ENCODE results near the gene SHISA4.
"Not testable (repeated sequence)": the region's sequence is repeated elsewhere in the genome, so short reads cannot be mapped to it uniquely, and the experiment has no call there.

The SHISA4 gene

GRCh38 chr1:201856722-201857121, 32.0 kb upstream of the SHISA4 start:
- H3K36me3 ChIP-seq (ENCODE audit: insufficient read depth, low read length): peaks cover 95% of the 10 kb centered on the region
- H3K4me1 ChIP-seq (ENCODE audit: insufficient read depth, low read length); H3K27me3 ChIP-seq (ENCODE audit: insufficient read depth, low read length); H2AFZ ChIP-seq (ENCODE audit: low read depth, low read length); H3K9me3 ChIP-seq (ENCODE audit: low read length); H3K4me3 ChIP-seq (ENCODE audit: low read length): not testable (repeated sequence)

DNA sequence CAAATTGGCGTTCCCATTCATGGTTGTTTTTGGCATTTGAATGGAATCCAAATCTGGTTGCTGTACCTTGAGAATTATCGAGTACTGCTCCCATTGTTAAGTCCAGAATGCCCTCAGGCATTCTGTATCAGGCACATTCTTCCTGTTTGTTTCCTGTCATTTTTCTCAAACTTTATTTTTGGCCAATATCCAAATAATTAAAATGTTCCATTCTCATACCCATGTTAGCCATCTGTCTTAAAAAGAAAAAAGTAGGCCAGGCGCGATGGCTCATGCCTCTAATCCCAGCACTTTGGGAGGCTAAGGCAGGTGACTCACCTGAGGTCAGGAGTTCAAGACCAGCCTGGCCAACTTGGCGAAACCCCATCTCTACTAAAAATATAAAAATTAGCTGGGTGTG, 29.3 kb upstream of the SHISA4 start:
- H3K4me1 ChIP-seq (ENCODE audit: insufficient read depth, low read length): no peaks in the 10 kb centered on the region
- H3K36me3 ChIP-seq (ENCODE audit: insufficient read depth, low read length): peaks cover 92% of the 10 kb centered on the region

DNA sequence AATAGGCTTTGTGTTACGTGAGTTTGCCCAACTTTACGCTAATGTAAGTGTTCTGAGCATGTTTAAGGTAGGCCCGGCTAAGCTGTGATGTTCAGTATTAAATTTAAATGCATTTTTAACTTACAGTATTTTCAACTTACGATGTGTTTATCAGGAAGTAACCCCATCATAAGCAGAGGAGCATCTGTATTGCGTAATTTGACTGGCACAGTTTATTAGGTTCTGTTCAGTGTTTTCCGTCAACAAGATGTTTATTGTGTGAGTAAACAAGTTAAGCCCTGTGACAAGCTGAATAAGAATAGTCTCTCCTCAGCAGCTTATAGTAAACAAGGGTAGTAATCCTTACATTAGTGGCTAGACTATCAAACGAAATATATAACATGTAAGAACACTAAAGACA, 27.2 kb upstream of the SHISA4 start:
- Histone ChIP-seq H3K4me1 (ENCODE audit: insufficient read depth, low read length) (no peaks in the 10 kb centered on the region), H3K27me3 (ENCODE audit: insufficient read depth, low read length) (no peaks in the 10 kb centered on the region), H3K36me3 (ENCODE audit: insufficient read depth, low read length) (peaks cover 86% of the 10 kb centered on the region), H3K9me3 (ENCODE audit: low read length) (no peaks in the 10 kb centered on the region), H2AFZ (ENCODE audit: low read depth, low read length) (no peak overlapping the region), H3K4me3 (ENCODE audit: low read length) (no peak overlapping the region)

More for the DNA sequence above, 29.3 kb upstream of the SHISA4 start:
- no peaks in the 10 kb centered on the region for H3K27me3 ChIP-seq (ENCODE audit: insufficient read depth, low read length)
- no peak overlapping the region for H2AFZ ChIP-seq (ENCODE audit: low read depth, low read length)
- no peaks in the 10 kb centered on the region for H3K9me3 ChIP-seq (ENCODE audit: low read length)
- no peak overlapping the region for H3K4me3 ChIP-seq (ENCODE audit: low read length)

DNA sequence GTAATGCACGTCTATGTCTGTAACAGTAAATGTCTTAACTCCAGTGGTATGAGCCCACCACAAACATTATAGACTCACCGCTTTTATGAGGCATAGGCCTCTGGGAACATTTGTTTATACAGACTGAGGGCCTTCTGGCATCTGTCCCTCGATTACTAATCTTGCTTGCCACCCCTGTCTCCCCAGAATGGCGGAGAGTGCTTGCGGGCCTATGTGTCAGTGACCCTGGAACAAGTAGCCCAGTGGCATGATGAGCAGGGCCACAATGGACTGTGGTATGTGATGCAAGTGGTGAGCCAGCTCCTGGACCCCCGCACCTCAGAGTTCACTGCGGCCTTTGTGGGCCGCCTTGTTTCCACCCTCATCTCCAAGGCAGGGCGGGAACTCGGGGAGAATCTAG, 18.3 kb upstream of the SHISA4 start:
- Histone ChIP-seq H3K9me3 (ENCODE audit: low read length) (no peaks in the 10 kb centered on the region), H3K4me3 (ENCODE audit: low read length) (no peak overlapping the region), H3K27me3 (ENCODE audit: insufficient read depth, low read length) (no peaks in the 10 kb centered on the region), H2AFZ (ENCODE audit: low read depth, low read length) (no peak overlapping the region), H3K36me3 (ENCODE audit: insufficient read depth, low read length) (peaks cover 88% of the 10 kb centered on the region), H3K4me1 (ENCODE audit: insufficient read depth, low read length) (no peaks in the 10 kb centered on the region)

GRCh38 chr1:201874672-201875071, 14.0 kb upstream of the SHISA4 start:
- H3K4me1 ChIP-seq (ENCODE audit: insufficient read depth, low read length): peaks cover 4% of the 10 kb centered on the region
- no peak overlapping the region for H3K4me3 ChIP-seq (ENCODE audit: low read length)
- no peaks in the 10 kb centered on the region for H3K27me3 ChIP-seq (ENCODE audit: insufficient read depth, low read length)
- H3K9me3 ChIP-seq (ENCODE audit: low read length): no peaks in the 10 kb centered on the region
- no peak overlapping the region for H2AFZ ChIP-seq (ENCODE audit: low read depth, low read length)
- peaks cover 68% of the 10 kb centered on the region for H3K36me3 ChIP-seq (ENCODE audit: insufficient read depth, low read length)

DNA sequence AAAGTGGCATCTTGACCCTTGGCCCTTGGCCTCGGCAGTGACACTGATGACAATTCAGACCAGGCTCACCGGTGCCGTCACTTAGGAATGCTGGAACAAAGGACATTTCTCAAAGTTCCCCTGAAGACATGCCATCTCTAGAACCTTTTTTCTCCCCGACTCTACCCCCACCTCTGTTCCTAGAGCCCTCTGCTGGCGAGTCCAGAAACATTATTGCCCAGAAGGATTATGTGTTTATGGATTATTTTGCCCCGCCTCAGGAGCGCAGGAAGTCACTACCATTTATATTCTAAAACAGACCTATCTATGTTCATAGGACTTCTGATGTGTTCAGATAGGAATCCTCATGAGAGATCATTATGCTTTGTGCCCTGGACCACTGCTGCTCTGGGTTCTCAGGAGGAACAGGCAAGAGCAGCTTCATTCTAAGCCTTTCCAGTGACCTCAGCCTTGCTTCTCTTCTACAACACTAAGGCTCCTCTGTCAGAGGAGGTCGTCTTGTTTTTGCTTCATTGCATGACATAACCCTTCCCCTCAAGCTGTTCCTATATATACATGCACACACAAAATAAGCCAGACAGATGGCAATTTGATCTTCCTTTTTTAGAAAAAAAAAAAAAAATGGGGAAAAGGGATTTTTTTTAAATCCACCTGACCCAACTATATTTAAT, 12.4 kb upstream of the SHISA4 start:
- Histone ChIP-seq H3K27me3 (ENCODE audit: insufficient read depth, low read length) (no peaks in the 10 kb centered on the region), H2AFZ (ENCODE audit: low read depth, low read length) (no peak overlapping the region), H3K36me3 (ENCODE audit: insufficient read depth, low read length) (peaks cover 52% of the 10 kb centered on the region)

GRCh38 chr1:201877877-201878401, 10.8 kb upstream of the SHISA4 start:
- Histone ChIP-seq H3K4me1 (ENCODE audit: insufficient read depth, low read length) (peaks cover 4% of the 10 kb centered on the region), H3K4me3 (ENCODE audit: low read length) (no peak overlapping the region), H3K9me3 (ENCODE audit: low read length) (no peaks in the 10 kb centered on the region), H2AFZ (ENCODE audit: low read depth, low read length) (no peak overlapping the region), H3K36me3 (ENCODE audit: insufficient read depth, low read length) (peaks cover 36% of the 10 kb centered on the region), H3K27me3 (ENCODE audit: insufficient read depth, low read length) (no peaks in the 10 kb centered on the region)

More for the DNA sequence above, 12.4 kb upstream of the SHISA4 start:
- no peaks in the 10 kb centered on the region for H3K9me3 ChIP-seq (ENCODE audit: low read length)
- H3K4me1 ChIP-seq (ENCODE audit: insufficient read depth, low read length): peaks cover 4% of the 10 kb centered on the region
- H3K4me3 ChIP-seq (ENCODE audit: low read length): no peak overlapping the region

- H2AFZ ChIP-seq (ENCODE audit: low read depth, low read length): no peak overlapping the region
- peaks cover 10% of the 10 kb centered on the region for H3K36me3 ChIP-seq (ENCODE audit: insufficient read depth, low read length)
- peaks cover under 1% of the 10 kb centered on the region for H3K4me1 ChIP-seq (ENCODE audit: insufficient read depth, low read length)
- H3K27me3 ChIP-seq (ENCODE audit: insufficient read depth, low read length): no peaks in the 10 kb centered on the region
- H3K9me3 ChIP-seq (ENCODE audit: low read length): no peaks in the 10 kb centered on the region
- no peak overlapping the region for H3K4me3 ChIP-seq (ENCODE audit: low read length)
These were observed 7.6 kb upstream of the SHISA4 start for GRCh38 chr1:201880928-201881571.

GRCh38 chr1:201881617-201882016, 7.1 kb upstream of the SHISA4 start:
- Histone ChIP-seq H3K9me3 (ENCODE audit: low read length) (no peaks in the 10 kb centered on the region), H3K4me3 (ENCODE audit: low read length) (no peak overlapping the region), H3K36me3 (ENCODE audit: insufficient read depth, low read length) (peaks cover 4% of the 10 kb centered on the region), H2AFZ (ENCODE audit: low read depth, low read length) (no peak overlapping the region), H3K27me3 (ENCODE audit: insufficient read depth, low read length) (no peaks in the 10 kb centered on the region), H3K4me1 (ENCODE audit: insufficient read depth, low read length) (no peaks in the 10 kb centered on the region)

DNA sequence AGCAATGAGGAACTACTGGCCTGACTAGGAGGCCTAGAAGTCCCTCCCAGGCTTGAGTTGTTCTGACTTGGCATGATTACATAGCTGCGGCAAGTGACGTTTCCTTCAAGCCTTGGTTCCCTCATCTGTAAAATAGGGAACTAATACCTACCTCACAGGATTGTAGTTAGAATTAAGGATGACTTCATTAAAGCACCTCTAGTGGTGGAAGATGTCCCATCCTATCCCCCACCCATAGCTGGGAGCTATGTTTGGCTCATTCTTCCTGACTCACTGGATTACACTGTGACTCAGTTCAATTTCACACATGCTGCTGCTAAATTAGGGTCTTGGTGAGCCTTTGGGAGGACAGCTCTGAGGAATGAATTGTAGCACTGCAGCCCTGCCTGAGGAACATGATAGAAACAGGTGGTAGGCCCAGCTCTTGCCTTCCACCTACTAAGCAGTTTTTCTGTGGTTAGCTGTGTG, 6.0 kb upstream of the SHISA4 start:
- Histone ChIP-seq H3K27me3 (ENCODE audit: insufficient read depth, low read length) (peaks cover 3% of the 10 kb centered on the region), H3K4me3 (ENCODE audit: low read length) (no peak overlapping the region), H3K9me3 (ENCODE audit: low read length) (no peaks in the 10 kb centered on the region), H3K4me1 (ENCODE audit: insufficient read depth, low read length) (no peaks in the 10 kb centered on the region), H3K36me3 (ENCODE audit: insufficient read depth, low read length) (no peaks in the 10 kb centered on the region), H2AFZ (ENCODE audit: low read depth, low read length) (no peak overlapping the region)

- Histone ChIP-seq H2AFZ (ENCODE audit: low read depth, low read length) (no peak overlapping the region), H3K4me1 (ENCODE audit: insufficient read depth, low read length) (peaks cover 2% of the 10 kb centered on the region), H3K27me3 (ENCODE audit: insufficient read depth, low read length) (peaks cover 9% of the 10 kb centered on the region), H3K9me3 (ENCODE audit: low read length) (no peaks in the 10 kb centered on the region), H3K36me3 (ENCODE audit: insufficient read depth, low read length) (no peaks in the 10 kb centered on the region), H3K4me3 (ENCODE audit: low read length) (no peak overlapping the region)
These were observed 5.4 kb upstream of the SHISA4 start for GRCh38 chr1:201883266-201883665.

- Histone ChIP-seq H3K9me3 (ENCODE audit: low read length) (no peaks in the 10 kb centered on the region), H3K36me3 (ENCODE audit: insufficient read depth, low read length) (no peaks in the 10 kb centered on the region), H3K27me3 (ENCODE audit: insufficient read depth, low read length) (peaks cover 13% of the 10 kb centered on the region), H2AFZ (ENCODE audit: low read depth, low read length) (no peak overlapping the region), H3K4me1 (ENCODE audit: insufficient read depth, low read length) (peaks cover 4% of the 10 kb centered on the region), H3K4me3 (ENCODE audit: low read length) (no peak overlapping the region)
These were observed 4.9 kb upstream of the SHISA4 start for GRCh38 chr1:201883786-201884185.

GRCh38 chr1:201884425-201884824, 4.3 kb upstream of the SHISA4 start:
- H3K4me3 ChIP-seq (ENCODE audit: low read length): no peak overlapping the region
- no peak overlapping the region for H2AFZ ChIP-seq (ENCODE audit: low read depth, low read length)
- peaks cover 20% of the 10 kb centered on the region for H3K27me3 ChIP-seq (ENCODE audit: insufficient read depth, low read length)
- peaks cover 11% of the 10 kb centered on the region for H3K4me1 ChIP-seq (ENCODE audit: insufficient read depth, low read length)
- no peaks in the 10 kb centered on the region for H3K9me3 ChIP-seq (ENCODE audit: low read length)
- no peaks in the 10 kb centered on the region for H3K36me3 ChIP-seq (ENCODE audit: insufficient read depth, low read length)

Data from neuron (in vitro differentiated cells).